Left ventricle myocardium inferior (tissue), 1 donor: ENCODE measurements around the gene PHLDB1. TPM values are rescaled to one million over a fixed set of nuclear protein-coding genes. Genes with fewer than 3 reads are reported as not detected.

Experiments
- DNase-seq: peaks from one replicate; pipeline ENCODE4 v3.0.0-alpha.2; 2020
- H3K27ac ChIP-seq: fragments of 200-600 bp; replicated peaks from 2 replicates; pipeline ENCODE4 v1.8.0; 2021
- H3K27me3 ChIP-seq: fragments of 200-600 bp; 2 replicates; pipeline ENCODE4 v1.8.0; 2021; ENCODE audit warnings: low read depth
- H3K36me3 ChIP-seq: fragments of 200-600 bp; 2 replicates; pipeline ENCODE4 v1.8.0; 2021
- H3K4me1 ChIP-seq: fragments of 200-600 bp; 2 replicates; pipeline ENCODE4 v1.8.0; 2021
- H3K4me3 ChIP-seq: fragments of 200-600 bp; 2 replicates; pipeline ENCODE4 v1.8.0; 2021; ENCODE audit warnings: mild to moderate bottlenecking, moderate library complexity
- H3K9me3 ChIP-seq: fragments of 200-600 bp; replicated peaks from 2 replicates; pipeline ENCODE4 v1.8.0; 2021
- intact Hi-C: fragments of 100-400 bp; cut with micrococcal nuclease; formaldehyde crosslinking; loops from one replicate; pipeline ENCODE4 v1.11.0; 2022
- total RNA-seq: library from RNA; stranded (reverse); fragmentation: NEBNext Ultra II Directional; extraction: Animal tissue kit (Norgen Biotek cat#: 25700); gene quantifications from one replicate; pipeline ENCODE4 v1.2.1, GENCODE V29; 2021
- TF ChIP-seq, protein P1 (sequence below): fragments of 200-600 bp; IDR thresholded peaks from 2 replicates; pipeline ENCODE4 v1.8.0; 2021; ENCODE audit warnings: antibody characterized with exemption, mild to moderate bottlenecking, borderline replicate concordance
- donor health status: DM: no; HTN: yes; CAD: no; lungs with severe emphysema.

The PHLDB1 gene
- total RNA-seq, 1 donor from 2014 or later = 102 TPM

DNA sequence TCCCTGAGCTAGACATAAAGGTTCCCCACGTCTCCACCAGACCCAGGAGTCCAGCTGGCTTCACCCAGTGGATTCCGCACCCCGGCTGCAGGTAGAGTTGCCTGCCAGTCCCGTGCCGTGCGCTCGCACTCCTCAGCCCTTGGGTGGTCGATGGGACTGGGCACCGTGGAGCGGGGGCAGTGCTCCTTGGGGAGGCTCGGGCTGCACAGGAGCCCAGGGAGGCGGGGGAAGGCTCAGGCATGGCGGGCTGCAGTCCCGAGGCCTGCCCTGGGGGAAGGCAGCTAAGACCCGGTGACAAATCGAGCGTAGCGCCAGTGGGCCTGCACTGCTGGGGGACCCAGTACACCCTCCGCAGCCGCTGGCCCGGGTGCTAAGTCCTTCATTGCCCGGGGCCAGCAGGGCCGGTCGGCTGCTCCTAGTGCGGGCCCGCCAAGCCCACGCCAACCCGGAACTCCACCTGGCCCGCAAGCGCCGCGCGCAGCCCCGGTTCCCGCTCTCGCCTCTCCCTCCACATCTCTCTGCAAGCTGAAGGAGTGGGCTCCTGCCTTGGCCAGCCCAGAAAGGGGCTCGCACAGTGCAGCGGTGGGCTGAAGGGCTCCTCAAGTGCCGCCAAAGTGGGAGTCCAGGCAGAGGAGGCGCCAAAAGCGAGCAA is 81.6 kb downstream of the PHLDB1 start:
- Histone ChIP-seq H3K4me3 (peak overlapping the region; percentile 62), H3K36me3 (no peaks in the 10 kb centered on the region), H3K9me3 (no peaks in the 10 kb centered on the region), H3K27me3 (no peaks in the 10 kb centered on the region), H3K27ac (peak overlapping the region; percentile 86), H3K4me1 (peaks cover 17% of the 10 kb centered on the region)
- no peak for DNase-seq
- intact Hi-C loops = no loop called here
- TF ChIP-seq, protein P1, sequence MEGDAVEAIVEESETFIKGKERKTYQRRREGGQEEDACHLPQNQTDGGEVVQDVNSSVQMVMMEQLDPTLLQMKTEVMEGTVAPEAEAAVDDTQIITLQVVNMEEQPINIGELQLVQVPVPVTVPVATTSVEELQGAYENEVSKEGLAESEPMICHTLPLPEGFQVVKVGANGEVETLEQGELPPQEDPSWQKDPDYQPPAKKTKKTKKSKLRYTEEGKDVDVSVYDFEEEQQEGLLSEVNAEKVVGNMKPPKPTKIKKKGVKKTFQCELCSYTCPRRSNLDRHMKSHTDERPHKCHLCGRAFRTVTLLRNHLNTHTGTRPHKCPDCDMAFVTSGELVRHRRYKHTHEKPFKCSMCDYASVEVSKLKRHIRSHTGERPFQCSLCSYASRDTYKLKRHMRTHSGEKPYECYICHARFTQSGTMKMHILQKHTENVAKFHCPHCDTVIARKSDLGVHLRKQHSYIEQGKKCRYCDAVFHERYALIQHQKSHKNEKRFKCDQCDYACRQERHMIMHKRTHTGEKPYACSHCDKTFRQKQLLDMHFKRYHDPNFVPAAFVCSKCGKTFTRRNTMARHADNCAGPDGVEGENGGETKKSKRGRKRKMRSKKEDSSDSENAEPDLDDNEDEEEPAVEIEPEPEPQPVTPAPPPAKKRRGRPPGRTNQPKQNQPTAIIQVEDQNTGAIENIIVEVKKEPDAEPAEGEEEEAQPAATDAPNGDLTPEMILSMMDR = no peak

DNA sequence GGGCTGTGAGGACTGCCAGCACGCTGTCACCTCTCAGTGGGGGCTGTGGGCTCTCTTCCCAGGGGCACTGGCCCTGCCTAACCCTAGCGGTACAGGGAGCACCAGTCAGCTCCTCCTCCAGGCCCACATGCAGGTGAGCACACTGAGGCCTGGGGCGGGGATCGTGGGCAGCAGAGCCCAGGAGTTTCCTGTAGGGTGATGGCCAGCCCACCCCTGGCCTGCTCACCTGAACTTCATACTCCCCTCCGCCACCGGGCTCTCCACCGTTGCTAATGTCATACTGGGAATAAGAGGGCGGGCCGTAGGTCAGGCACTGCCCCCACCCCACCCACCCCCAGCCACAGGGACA is 82.1 kb downstream of the PHLDB1 start:
- Histone ChIP-seq H3K4me3 (peak overlapping the region; percentile 62), H3K9me3 (no peaks in the 10 kb centered on the region), H3K27ac (peak overlapping the region; percentile 86), H3K27me3 (no peaks in the 10 kb centered on the region), H3K4me1 (peaks cover 17% of the 10 kb centered on the region), H3K36me3 (no peaks in the 10 kb centered on the region)
- DNase-seq = no peak
- intact Hi-C loops = no loop called here
- TF ChIP-seq, protein P1 = no peak

DNA sequence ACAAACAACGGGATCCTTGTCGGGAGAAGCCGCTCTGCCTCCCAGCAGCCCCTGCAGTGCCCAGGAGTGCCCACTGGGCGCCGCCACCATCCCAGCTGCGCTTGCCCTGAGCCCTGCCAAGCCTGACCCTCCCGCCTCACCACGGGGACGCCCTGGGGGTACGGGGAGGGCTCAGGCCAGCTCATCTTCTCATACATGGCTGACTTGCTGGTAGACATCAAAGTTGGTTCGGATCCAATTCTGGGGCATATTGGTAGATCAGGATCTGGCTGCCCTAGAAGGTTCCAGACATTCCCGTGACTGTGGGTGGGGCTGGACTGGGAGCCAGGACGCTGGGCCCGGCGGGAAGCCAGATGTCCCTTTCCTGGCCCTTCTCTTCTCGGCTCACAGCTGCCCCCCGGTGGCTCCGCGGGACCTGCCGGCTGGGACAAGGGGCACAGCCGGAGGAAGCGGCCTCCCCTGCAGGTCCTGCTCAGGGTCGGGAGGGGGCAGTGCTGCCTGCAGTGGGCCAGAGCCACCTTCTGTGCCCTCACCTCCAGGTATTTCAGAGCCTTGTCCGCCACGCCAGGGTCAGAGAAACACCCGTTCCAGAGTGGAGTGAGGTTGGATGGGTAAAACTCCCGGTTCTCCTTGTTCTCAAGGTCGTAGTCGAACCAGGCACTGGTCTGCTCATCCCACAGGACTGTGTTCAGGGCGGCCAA is 82.6 kb downstream of the PHLDB1 start:
- Histone ChIP-seq H3K4me1 (peaks cover 17% of the 10 kb centered on the region), H3K9me3 (no peaks in the 10 kb centered on the region), H3K27ac (peak overlapping the region; percentile 86), H3K4me3 (peak overlapping the region; percentile 62), H3K27me3 (no peaks in the 10 kb centered on the region), H3K36me3 (no peaks in the 10 kb centered on the region)
- intact Hi-C loops = loop anchor here (10.0 kb wide), 1 partner anchor 275 kb away; no protein-coding TSS in a partner anchor
- TF ChIP-seq, protein P1 = peak; percentile 90
- DNase-seq = peak; percentile 96

DNA sequence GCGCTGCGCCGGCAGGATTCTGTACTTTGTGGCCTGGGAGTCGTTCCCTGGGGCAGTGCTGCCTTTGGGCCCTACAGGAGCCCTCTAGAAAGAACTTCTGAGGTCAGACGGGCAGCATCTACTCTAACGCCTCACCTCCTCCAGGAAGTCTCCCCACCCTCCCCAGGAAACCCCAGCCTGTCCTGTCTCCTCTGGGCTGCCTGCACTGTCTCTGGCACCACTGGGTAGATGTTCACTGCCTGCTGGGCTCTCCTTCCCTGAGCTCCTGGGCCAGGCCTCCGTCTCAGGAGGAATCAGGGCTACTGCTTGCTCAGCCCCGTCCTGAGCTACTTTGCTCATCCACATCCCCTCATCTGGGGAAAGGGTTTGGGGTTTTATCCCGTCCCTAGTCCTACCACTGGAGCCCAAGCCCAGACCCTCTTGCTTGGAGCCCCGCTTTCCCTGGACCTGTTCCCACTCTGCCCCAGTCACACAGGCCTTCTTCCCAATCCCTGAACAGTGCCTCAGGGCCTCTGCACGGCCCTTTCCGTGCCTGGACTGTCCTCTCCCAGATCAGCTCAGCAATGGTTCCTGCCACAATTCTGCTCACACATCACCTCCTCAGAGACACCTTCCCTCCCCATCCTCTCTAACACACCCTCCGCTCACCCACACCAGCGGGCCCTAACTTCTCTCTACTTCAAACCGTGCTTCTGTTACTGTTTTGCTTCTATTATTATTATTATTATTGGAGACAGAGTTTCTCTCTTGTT is 83.3 kb downstream of the PHLDB1 start:
- Histone ChIP-seq H3K4me1 (peaks cover 17% of the 10 kb centered on the region), H3K4me3 (peak overlapping the region; percentile 62), H3K27ac (peak overlapping the region; percentile 86), H3K9me3 (no peaks in the 10 kb centered on the region), H3K27me3 (no peaks in the 10 kb centered on the region), H3K36me3 (no peaks in the 10 kb centered on the region)
- intact Hi-C loops = loop anchor here (10.0 kb wide), 1 partner anchor 274 kb away; no protein-coding TSS in a partner anchor
- TF ChIP-seq, protein P1 = no peak
- no peak for DNase-seq

DNA sequence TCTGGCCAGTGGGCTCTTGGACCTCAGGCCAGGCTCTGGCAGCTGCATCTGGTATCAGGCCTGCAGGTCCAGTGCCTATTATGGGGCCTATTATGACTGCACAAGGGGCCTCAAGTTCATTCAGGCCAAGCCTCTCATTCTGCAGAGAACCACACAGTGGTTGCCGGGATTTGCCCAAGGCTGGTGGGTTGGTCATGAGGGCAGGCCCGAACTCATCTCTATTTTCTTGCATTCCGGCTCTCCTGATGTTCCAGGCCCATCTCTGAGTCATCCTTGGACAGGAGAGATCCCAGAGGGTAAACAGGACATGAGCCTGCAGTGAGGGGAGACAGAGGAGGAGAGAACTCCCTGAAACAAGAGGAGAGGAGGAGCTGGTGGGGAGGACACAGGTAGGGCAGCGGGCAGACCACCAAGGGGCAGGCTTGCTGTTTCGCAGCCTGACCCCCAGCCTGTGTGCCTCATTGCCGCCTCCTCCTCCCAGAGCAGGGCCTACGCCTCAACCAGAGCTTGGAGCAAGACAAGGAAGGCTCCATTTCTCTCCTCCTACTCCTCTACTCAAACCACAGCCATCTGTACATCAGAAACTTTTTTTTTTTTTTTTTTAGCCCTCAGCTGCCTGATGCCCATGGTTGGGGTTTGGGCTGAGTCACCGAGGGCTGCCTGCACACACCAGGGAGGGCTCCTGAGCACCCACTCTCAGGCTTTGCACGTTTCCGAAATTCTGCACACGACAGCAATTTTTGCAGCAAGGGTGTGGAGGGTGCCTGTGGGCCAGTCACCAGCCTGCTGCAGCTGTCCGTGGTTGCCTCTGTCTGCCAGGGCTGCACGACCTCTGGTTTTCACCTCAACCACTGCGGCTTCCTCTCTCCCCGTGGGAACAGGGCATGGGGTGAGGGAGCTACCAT is 84.8 kb downstream of the PHLDB1 start:
- Histone ChIP-seq H3K4me1 (peaks cover 17% of the 10 kb centered on the region), H3K4me3 (no peak overlapping the region), H3K27ac (no peak overlapping the region), H3K36me3 (no peaks in the 10 kb centered on the region), H3K9me3 (no peaks in the 10 kb centered on the region), H3K27me3 (no peaks in the 10 kb centered on the region)
- intact Hi-C loops = loop anchor here (10.0 kb wide), 1 partner anchor 273 kb away; no protein-coding TSS in a partner anchor
- TF ChIP-seq, protein P1 = no peak
- no peak for DNase-seq
